ENCODE data around the gene PLAGL2. TPM values are rescaled to one million over a fixed set of nuclear protein-coding genes. Genes with fewer than 3 reads are reported as not detected.

Gene PLAGL2
- total RNA-seq, 1 experiment from 2014 or later, result 44.4 TPM

DNA sequence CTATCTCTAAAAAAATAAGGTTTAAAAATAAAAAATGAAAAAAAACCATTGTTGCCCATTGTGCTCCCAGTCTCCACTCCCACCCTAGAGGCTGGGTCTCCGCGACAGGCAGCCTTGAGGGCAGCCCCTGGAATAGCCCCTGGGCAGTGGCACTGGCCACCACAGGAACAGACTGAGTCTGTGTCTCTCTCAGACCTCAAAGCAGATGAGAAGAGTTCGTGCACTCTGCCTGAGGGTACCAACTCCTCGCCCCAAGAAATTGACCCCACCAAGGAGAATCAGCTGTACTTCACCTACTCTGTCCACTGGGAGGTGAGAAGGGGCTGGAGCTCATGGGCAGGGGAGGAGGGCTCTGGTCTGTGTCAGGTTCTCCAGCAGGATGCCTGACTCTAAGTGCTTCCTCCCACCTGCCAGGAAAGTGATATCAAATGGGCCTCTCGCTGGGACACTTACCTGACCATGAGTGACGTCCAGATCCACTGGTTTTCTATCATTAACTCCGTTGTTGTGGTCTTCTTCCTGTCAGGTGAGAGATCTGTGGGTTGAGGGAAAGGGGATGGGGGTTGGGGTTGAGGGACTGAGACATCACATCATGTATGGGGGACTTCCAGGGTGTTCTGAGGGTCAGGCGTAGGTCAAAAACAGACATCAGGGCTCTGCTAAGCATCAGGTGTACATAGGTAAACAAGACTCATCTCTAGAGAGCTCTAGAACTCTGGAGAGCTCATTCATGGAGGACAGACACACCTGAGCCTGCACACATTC, 62.5 kb downstream of the PLAGL2 start:
- H2BK20ac ChIP-seq (ENCODE audit: low read depth, low read length, poor library complexity, severe bottlenecking), result no peak overlapping the region
- no peak overlapping the region for H3K14ac ChIP-seq (ENCODE audit: insufficient read depth, low read length)
- H3K27ac ChIP-seq (ENCODE audit: insufficient read length, low read depth, low read length), result no peak overlapping the region
- no peak overlapping the region for H3K56ac ChIP-seq (ENCODE audit: insufficient read length, low read depth, low read length)
- no peaks in the 10 kb centered on the region for H3K79me1 ChIP-seq (ENCODE audit: insufficient read depth, low read depth, low read length, poor library complexity, severe bottlenecking)
- no peaks in the 10 kb centered on the region for H3K79me2 ChIP-seq (ENCODE audit: insufficient read depth, low read length)
- Mint-ChIP-seq H3K4me3 (no peak overlapping the region), H3K27me3 (ENCODE audit: low read depth) (no peaks in the 10 kb centered on the region), H3K36me3 (ENCODE audit: insufficient read depth in 1 of 3, low read depth in 3 of 3) (peaks cover 54 to 93% (median 90%) of the 10 kb centered on the region in 3 experiments), H3K27ac (no peak overlapping the region; a peak in 1 of 7 replicates), H3K9me3 (no peaks in the 10 kb centered on the region), H3K4me1 (no peaks in the 10 kb centered on the region)
- H2BK15ac ChIP-seq (ENCODE audit: low read depth, low read length), result no peak overlapping the region
- no peak overlapping the region for H3K4me2 ChIP-seq (ENCODE audit: insufficient read depth, insufficient read length, low read length)
- H2BK12ac ChIP-seq (ENCODE audit: insufficient read length, low read depth, low read length), result no peak overlapping the region
- no peaks in the 10 kb centered on the region for H4K20me1 ChIP-seq (ENCODE audit: control insufficient read depth, insufficient read depth, insufficient read length)
- H2BK120ac ChIP-seq (ENCODE audit: low read depth, low read length, poor library complexity, severe bottlenecking), result no peak overlapping the region
- H3T11ph ChIP-seq (ENCODE audit: low read length), result no peak overlapping the region
- TF ChIP-seq, protein P1, sequence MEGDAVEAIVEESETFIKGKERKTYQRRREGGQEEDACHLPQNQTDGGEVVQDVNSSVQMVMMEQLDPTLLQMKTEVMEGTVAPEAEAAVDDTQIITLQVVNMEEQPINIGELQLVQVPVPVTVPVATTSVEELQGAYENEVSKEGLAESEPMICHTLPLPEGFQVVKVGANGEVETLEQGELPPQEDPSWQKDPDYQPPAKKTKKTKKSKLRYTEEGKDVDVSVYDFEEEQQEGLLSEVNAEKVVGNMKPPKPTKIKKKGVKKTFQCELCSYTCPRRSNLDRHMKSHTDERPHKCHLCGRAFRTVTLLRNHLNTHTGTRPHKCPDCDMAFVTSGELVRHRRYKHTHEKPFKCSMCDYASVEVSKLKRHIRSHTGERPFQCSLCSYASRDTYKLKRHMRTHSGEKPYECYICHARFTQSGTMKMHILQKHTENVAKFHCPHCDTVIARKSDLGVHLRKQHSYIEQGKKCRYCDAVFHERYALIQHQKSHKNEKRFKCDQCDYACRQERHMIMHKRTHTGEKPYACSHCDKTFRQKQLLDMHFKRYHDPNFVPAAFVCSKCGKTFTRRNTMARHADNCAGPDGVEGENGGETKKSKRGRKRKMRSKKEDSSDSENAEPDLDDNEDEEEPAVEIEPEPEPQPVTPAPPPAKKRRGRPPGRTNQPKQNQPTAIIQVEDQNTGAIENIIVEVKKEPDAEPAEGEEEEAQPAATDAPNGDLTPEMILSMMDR (conservative IDR thresholded peaks at IDR 0.05), result no peak
- H3K27me3 ChIP-seq (ENCODE audit: insufficient read depth, low read length), result no peaks in the 10 kb centered on the region
- DNase-seq, result no peak
- no peak overlapping the region for H4K91ac ChIP-seq (ENCODE audit: insufficient read length, low read depth, low read length)
- H3K23me2 ChIP-seq (ENCODE audit: insufficient read length, low read depth, low read length, poor library complexity, severe bottlenecking), result no peaks in the 10 kb centered on the region
- no peak overlapping the region for H2AK5ac ChIP-seq (ENCODE audit: insufficient read length, low read length)
- no peak overlapping the region for H3K18ac ChIP-seq (ENCODE audit: insufficient read length, low read depth, low read length)
- no peaks in the 10 kb centered on the region for H3K4me1 ChIP-seq (ENCODE audit: insufficient read depth, low read length)
- H3K23ac ChIP-seq (ENCODE audit: insufficient read length, low read depth, low read length), result no peak overlapping the region
- no peak overlapping the region for H2BK5ac ChIP-seq (ENCODE audit: insufficient read length, low read length)
- H3K4ac ChIP-seq (ENCODE audit: low read depth, low read length), result no peak overlapping the region
- no peak overlapping the region for H4K8ac ChIP-seq (replicated peaks; ENCODE audit: insufficient read length, low read depth, low read length)
- WGBS (ENCODE audit: extremely low coverage, insufficient read length, low lambda C conversion rate), result no CpG with 5 or more reads among the region's 8 CpGs
- H3K9ac ChIP-seq (ENCODE audit: extremely low read depth, insufficient read length, low read length), result no peak overlapping the region
- no peak overlapping the region for H2AFZ ChIP-seq (ENCODE audit: low read length)
- no peaks in the 10 kb centered on the region for H3K9me3 ChIP-seq (ENCODE audit: control insufficient read depth, low read depth, low read length)
- H4K5ac ChIP-seq (ENCODE audit: insufficient read length, low read depth, low read length), result no peak overlapping the region

Data from H9 (cell line).